ACHN (cell line): ENCODE measurements around the gene SETBP1.
A peak's percentile ranks its signal among the peaks of the same experiment; 100 is the strongest.

Experiments
- DNase-seq: peaks from one replicate; pipeline ENCODE4 v3.0.0-alpha.2; 2015
- in situ Hi-C: cut with HindIII; loops from 2 replicates; pipeline ENCODE4 v1.10.0; 2017; ENCODE audit warnings: low sequenced_read_pairs, low pct_ligation_motif_present, low pct_unique_long_range_greater_than_20kb

The SETBP1 gene

DNA sequence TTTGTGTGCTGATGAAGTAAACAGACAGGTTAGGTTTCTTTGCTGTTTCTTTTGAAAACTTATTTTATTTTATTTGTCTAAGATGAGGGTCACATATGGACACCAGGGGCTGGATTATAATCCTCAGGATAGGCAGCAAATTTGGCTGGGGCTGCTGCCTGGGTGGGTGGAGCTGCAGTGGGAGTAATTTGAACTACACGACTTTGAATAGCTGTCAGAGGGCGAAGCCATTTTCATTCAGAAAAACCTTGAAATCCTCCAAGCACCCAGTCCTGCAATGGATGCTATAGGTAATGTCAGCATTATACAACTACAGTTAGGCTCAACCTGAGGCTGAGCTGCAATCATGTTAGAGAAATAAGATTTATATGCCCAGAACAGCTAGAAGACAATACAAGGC, 16.6 kb downstream of the SETBP1 start:
- in situ Hi-C loops: no loop called here

DNA sequence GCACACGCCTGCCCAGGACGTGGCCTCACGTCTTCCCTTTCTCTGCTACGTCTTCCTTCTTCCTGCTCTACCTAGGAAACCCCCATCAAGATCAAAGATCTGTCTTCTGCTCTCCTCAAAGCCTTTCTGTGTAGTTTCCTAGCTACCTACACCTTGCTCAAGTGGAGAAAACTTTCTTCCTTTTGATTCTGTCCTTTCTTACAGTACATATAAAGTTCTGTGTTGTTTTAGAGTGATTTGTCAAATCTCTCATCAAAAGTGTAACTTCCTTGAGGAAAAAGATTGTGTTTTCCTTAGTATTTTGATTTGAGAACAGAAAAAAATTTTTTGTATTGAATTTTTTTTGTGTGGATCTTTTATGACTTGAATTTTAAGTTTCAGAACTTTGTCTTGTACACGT, 17.8 kb downstream of the SETBP1 start:
- in situ Hi-C loops: no loop called here
- no peak for DNase-seq

More for the DNA sequence above, 16.6 kb downstream of the SETBP1 start:
- DNase-seq: no peak

DNA sequence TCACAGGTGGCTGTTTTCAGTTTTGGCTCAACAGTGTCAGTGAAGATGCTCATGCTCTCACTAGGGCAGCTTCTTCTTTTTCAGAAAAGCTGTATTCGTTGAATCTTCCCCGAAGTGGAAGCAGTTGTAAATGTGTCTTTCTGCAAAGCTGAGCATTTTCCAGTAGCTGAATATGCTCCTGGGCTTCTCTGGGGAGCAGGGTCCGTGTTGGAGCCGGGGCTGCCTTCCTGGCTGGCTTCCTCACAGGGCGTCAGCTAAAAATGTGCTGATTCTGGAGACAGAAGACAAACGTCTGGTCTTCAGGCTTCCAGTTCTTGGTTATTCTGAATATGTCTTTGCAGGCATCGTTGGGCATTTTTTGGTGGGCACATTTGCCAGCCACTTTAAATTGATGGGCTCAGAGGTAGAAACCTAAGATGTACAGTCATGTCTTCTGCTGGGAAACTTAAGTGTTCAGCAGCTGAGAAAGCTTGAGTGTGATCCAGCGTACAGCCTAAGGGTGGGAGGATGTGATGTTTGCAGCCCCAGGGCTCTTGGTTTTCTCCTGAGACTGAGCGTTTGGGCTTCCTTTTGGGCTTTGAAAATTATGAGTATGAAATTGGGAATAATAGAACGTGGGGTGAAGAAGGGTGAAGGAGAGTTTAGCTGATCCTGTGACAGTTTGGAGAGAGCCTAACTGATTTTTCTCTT, 19.0 kb downstream of the SETBP1 start:
- in situ Hi-C loops: no loop called here
- DNase-seq: no peak

DNA sequence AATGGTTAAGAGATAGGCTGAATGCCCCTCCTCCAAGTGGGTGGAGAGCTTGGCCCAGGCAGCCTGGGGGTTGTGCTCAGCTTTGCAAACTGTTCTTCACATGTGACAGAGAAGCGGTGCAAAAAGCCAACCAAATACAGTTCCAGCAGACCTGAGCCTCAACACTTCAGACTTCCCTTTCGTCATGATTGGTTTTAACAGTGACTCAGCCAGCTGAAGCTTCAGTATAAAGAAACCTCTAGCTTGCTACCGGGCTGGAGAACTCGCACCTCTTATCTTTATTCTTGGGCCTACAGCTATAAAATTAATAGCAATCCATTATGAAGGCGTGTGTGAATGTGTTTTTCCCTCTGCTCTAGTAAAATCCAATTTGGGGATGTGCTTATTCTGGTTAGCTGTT, 20.0 kb downstream of the SETBP1 start:
- in situ Hi-C loops: no loop called here
- no peak for DNase-seq

DNA sequence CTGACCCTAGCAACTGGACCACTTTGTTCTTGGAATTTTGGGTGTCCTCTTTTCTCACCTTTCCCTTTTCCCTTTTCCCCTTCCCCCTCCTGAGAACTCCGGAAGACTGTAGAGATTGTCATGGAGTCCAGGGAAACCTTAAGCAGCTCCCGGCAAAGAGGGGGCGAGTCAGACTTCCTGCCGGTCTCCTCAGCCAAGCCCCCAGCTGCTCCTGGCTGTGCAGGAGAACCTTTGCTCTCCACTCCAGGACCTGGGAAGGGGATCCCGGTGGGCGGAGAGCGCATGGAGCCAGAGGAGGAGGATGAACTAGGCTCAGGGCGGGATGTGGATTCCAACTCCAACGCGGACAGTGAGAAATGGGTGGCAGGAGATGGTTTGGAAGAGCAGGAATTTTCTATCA, 20.5 kb downstream of the SETBP1 start:
- no peak for DNase-seq
- in situ Hi-C loops: no loop called here

DNA sequence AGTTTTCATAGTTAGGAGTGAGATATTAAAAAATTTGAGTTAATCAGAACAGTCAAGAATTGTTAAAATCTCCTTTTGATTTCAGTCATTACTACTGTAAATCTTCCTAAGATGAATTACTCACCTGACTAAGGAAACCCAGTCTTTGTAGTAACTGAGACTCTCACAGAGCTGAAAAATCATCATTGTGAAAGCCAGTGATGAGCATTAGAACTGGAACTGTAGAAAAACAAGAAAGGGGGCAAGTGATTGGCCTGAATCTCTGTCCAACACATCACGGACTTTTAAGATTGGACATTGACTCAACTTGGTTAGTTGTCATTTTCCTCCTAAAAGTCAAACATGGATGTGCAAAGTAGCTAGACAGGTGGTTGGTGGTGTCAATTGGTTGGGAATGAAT, 21.9 kb downstream of the SETBP1 start:
- in situ Hi-C loops: no loop called here

DNA sequence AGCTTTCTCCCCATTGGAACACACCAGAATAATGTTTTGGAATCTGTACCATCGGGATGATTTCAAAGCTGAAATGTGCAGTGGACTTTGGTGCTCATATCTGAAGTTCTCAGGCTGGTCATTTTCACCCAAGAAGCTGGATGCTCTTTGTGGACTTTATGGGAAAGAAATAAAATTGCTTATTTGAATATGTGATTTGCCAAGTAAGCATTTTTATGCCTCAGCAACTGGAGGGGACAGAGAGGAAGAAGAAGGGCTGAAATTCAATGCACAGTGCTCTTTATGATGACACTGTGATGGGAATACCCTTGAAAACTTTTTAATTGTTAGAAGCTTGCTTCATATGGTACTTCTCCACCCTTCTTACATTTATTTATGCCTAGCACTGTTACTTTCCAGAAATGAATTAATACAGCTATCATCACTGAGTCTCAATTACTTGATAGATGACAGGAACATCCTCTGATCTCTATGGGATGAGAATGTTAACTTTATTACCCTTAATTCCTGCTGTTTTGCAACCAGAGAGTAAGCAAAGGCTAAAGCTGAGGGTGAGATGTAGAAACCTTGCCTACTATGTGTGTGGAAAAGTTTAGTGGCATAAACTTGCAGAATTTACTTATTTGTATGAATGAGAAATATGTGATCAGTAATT, 23.6 kb downstream of the SETBP1 start:
- in situ Hi-C loops: no loop called here
- DNase-seq: no peak

More for the DNA sequence above, 21.9 kb downstream of the SETBP1 start:
- DNase-seq: no peak

DNA sequence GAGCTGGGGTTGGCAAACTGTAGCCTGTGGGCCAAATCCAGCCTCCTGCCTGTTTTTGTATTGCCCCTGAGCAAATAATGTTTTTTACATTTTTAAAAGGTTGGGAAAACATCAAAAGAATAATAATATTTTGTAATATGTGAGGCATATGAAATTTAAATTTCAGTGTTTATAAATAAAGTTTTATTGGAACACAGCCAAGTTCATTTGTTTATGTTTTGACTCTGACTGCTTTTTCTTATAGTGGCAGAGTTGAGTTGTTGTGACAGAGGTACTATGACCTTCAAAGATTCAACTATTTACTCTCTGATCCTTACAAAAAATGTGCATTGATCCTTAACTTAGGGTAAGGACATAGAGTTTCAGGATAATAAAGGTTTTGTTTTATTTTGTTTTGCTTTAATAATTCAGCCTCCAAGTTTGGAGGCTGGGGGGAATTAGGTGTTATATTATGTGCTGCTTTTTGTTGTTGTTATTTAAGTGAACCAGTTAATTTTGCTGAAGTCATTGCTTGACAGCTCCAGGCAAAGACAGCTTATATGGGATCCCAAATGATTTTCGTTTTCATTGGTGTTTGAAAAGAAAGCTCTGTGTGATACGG, 24.5 kb downstream of the SETBP1 start:
- DNase-seq: no peak
- in situ Hi-C loops: no loop called here

DNA sequence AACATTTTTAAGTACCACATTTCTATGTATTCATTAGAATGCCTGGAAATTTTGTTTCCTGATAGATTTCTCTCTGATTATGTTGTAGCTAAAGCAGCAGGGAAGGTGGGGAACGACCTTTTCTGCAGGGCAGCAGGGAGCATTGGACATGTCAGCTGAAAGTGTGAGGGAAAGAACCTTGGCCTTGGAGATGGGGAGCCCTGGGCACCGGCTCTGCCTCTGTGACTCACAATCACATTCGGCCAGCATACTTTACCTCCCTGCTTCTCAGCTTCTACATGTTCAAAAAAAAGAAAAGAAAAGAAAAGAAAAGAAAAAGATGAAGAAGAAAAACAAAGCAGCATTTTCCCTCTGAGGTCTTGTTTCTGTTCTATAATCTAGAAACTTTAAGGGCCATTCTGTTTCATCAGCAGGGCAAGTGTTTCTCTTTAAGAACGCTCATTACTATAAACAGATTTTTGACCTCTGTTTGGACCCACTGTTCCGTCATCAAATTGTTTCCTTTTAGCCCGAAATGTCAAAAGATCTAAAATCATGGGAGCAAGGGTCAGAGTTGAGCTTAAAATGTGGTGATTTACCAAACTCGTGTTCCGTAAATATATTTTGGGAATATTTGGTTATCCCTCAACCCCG, 27.9 kb downstream of the SETBP1 start:
- no peak for DNase-seq
- in situ Hi-C loops: no loop called here

DNA sequence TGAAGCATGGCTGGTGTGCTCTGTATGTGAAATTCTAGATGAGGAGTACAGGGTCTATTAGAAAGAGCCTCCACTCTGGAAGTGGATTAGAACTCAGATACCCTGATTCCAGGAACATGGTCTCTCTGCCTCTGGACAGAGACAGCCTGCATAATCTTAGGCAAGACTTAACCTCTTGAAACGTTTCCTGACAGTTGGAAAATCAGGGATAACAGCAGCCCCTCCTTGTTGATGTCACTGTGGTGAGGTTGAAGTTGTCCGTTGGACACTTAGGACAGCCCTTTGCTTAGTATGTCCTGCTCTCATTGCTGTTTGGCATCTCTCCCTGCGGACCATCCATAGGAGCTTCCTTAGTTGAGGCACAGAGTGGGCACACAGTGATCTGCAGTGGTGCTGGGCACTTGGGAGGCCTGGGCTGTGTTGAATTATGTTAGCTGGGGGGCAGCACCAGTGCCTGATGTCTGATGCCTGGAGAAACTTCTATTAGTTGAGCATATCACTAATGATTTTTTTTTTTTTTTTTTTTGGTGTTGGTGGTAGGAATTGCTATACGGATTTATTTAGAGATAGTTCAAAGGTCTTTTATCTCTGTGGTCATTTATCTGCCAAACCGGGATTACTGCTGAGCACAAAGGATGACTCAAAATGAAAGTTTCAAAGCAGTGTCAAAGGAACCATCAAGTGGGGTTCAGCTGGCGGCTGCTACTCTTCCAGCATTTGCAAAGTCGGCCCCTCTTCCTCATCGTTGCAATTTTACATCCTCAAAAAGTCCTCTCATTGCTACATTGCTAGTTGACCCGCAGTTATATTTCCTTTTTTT, 28.8 kb downstream of the SETBP1 start:
- in situ Hi-C loops: no loop called here
- no peak for DNase-seq

DNA sequence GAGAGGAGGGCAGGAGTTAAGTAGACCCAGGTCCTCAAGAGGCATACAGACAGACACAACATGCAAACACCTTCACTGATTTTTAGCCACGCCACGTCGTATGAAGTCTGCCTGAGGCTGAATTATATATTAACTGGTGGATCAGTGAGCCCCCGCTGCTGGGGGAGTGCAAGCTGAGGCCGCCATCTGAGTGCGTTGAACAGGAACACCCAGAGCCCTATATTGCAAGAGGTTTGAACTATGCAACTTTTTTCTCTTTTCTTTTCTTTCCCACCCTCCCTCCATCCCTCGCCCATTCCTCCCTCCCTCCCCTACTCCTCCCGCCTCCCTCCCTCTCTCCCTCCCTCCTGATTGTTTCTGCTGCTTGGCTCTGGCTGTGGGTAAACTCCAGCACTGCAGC, 30.2 kb downstream of the SETBP1 start:
- in situ Hi-C loops: no loop called here
- DNase-seq: no peak

DNA sequence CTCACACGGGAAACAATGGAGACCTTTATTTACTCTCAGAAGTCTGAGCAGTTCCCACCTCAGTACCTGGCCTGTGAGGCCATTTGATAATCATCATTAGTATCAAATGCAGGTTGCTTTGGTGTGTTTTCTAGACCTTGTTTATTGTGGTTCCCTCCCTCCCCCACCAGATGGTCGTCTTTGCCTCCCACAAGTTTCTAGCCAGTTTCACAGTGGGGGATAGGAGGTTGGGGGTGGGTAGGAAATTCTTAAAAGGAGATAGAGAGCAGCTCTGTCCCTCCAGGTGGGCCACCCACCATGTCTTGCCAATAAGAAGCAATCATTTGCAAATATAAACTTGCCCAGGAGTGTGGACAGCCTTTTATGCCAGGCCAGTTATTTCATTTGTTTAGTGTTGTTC, 31.3 kb downstream of the SETBP1 start:
- in situ Hi-C loops: no loop called here
- no peak for DNase-seq

DNA sequence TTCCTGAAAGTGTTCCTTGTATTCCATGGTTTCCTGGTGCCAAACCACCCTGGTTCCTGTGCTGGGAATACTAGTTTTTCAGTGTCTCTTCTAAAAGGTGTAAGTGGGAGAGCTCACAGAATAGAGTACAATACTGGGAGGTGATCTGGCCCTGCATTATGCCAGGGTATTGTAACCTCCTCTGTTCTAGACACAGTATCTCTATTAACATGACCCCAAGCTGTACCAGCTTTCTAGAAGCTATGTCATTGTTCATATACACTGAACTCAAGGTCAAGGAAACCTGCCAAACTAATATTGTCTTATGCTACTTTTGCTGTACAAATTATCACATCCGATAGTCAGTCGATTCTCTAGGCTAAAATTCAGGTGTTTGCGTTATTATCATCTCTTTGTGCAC, 32.7 kb downstream of the SETBP1 start:
- in situ Hi-C loops: no loop called here
- no peak for DNase-seq

DNA sequence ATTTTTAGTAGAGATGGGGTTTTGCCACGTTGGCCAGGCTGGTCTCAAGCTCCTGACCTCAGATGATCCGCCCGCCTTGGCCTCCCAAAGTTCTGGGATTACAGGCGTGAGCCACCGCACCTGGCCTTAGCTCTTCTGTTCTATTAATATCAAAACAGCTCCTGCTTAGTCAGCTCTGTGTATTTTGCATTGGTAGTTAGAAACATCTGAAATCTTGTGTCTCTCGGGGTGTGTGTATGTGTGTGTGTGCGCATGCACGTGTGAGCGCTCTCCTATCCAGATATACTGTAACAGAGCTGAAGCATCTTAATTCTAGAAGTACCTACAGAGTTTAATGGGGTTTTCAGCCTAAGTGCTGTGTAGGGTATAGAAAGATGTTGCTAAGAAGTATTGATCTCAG, 33.7 kb downstream of the SETBP1 start:
- no peak for DNase-seq
- in situ Hi-C loops: no loop called here

DNA sequence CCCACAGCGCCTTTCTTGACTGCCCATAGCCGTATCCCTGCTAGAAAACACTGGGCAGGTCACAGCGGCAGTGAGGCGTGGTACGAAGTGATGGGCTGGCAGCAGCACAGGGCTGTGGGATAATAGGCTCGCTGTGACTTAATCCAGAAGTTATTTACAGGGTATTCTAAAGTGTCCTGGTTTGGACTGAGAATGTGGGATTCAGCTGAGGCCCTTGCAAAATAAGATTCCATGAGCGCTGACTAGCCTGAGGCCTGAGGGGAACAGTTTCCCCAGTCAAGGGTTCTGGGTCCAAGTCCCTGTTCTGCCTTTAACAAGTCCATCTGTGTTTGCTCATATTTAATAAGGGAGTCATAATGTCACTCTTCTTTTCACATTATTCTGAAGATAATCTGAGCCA, 34.6 kb downstream of the SETBP1 start:
- DNase-seq: peak; percentile 56
- in situ Hi-C loops: no loop called here

DNA sequence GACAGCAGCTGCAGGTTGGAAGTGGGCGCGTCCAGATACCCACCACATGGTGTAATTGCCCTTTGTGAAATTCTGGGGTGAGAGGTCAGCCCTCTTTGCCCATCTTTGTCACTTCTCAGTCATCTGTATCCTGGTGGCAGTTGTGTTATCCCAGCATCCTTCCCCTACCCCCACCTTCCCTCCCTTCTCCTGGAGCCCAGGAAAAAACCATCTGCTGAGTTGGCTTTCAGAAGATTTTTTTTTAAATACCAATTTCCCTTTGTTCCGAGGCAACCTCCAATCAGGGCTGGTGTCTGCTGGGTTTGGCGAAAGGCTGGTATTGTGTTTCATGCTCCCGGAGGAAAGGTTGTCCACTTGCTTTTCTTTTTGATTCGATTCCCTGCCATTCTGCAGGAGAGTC, 35.2 kb downstream of the SETBP1 start:
- in situ Hi-C loops: no loop called here
- DNase-seq: no peak

DNA sequence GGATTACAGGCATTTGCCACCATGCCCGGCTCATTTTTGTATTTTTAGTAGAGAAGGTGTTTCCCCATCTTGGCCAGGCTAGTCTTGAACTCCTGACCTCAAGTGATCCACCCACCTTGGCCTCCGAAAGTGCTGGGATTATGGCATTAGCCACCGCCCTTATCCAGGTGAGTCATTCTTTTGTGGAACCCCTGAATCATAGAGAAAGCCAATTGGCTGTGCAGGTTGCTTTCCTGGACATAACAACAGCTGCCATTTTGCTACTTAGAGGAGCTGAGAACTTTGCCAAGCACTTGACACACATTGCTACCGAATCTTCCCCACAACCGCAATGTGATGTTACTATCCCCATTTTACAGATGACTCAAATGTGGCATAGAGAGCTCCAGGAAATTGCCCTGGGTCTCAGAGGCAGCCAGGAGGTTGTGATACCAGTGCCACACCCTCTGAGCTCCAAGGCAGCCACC, 36.0 kb downstream of the SETBP1 start:
- DNase-seq: no peak
- in situ Hi-C loops: no loop called here

DNA sequence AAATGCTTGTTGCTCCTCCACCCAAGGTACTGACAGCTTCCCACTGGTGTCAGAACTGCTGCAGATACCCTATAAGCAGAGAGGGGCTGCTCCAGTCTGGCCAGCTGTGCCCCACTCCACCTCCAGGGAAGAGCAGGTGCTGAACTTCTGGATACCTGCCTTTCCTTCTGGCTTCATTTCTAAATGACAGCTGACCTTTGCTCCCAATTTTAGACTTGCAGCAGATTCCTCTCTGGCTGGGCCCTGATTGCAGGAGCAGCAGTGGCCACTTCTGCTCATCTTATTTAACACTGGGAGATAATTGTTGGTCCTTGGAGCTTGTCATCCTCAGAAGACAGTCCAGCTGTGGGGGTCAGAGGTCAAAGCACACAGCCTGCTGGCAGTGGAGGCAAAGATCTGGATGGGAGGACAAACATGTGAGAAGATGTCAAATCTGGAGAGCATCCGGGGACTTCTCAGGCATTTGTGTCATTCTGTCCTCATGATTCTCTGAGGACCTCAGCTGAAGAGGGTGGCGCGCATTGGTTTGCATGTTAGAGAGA, 38.9 kb downstream of the SETBP1 start:
- in situ Hi-C loops: no loop called here
- DNase-seq: no peak
